NK-92 (cell line): ENCODE results near the gene TEX53.

Source experiments
- DNase-seq: peaks from one replicate; lab custom pipeline; 2025; ENCODE audit not compliant: unreplicated experiment; lab: John Stamatoyannopoulos, UW

Gene TEX53

DNA sequence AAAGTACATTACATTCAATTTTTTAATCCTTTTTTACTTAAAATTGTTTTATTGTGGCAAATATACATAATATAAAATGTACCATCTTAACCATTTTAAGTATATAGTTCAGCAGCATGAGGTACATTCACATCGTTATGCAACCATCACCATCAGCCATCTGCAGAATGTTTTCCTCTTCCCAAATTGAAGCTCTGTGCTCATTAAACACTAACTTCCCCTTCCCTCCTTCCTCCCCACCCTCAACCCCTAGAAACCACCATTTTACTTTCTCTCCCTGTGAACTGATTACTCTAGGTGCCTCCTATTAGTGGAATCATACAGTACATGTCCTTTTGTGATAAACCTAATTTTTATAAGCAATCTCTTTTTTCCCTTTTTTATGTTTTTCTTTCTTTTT, 15.6 kb downstream of the TEX53 start:
- no peak for DNase-seq

DNA sequence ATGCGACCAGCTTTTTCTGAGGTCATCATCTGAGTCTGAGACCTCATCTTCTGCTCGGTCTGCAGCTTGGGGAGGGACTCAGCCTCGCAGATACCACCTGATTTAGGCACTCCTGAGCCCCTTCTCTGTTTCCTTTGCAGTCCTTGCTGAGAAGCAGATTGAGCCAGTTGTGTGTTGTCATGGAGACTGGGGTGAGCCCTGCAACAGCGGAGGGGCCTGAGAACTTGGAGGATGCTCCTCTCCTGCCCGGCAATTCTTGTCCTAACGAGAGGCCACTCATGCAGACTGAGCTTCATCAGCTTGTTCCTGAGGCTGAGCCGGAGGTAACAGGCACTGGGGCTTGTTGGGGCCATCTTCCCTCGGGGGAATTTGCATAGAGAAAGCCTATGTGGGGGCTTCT, 19.2 kb downstream of the TEX53 start:
- no peak for DNase-seq

DNA sequence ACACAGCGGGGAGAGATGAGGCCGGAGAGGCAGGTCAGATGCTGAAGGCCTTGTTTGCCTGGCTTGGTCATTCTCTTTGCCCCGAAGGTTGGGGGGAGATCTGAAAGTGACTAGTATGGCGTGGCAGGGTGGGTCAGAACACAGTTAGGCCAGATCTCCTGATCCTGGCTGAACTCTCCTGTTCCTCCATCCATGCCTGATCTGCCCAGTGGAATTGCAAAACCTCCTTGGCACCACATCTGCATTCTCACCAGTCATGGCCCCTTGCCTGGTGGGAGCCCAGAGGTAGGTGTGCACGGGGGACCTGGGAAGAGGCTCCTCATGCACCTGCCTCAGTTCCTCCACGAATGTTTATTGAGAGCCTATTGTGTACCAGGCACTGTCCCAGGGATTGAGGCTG, 23.2 kb downstream of the TEX53 start:
- no peak for DNase-seq

DNA sequence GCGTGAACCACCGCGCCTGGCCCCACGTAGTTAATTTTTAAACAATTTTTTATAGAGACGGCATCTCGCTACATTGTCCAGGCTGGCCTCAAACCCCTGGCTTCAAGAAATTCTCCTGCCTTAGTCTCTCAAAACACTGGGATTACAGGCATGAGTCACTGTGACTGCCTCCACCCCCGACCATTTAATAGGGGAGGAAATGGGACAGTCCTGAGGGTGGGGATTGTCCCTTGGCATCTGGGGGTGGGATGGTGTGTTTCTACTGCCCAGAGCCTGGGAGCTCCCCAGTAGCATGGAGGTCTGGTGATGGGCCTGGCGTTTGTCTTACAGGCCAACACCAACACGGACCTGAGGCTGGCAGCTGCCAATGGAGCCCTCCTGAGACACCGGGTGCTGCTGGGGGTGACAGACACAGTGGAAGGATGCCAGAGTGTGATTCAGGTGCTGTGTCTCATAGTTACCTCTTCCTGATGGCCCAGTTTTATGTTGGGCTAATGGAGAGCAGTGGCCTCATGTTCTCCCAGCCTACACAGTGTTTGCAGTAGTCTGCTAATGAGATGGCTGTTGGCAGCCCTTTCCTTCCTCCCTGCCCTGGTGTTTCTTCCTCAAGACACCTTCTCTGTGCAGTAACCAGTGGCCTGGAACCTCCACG, 24.0 kb downstream of the TEX53 start:
- no peak for DNase-seq

DNA sequence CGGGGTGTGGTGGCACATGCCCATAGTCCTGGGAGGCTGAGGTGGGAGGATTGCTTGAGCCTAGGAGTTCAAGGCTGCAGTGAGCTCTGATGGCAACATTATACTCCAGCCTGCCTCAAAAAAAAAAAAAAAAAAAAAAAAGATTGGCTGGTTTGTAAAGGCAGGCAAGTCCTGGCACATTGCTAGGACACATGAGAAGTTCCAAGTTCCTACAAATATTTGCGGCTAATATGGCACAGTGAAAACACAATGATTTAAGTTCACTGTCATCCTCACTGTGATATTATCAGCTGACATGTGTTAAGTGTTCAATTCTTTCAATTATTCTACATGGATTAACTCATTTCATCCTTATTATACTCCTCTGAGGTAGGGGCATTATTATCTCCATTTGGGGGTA, 26.4 kb downstream of the TEX53 start:
- no peak for DNase-seq

DNA sequence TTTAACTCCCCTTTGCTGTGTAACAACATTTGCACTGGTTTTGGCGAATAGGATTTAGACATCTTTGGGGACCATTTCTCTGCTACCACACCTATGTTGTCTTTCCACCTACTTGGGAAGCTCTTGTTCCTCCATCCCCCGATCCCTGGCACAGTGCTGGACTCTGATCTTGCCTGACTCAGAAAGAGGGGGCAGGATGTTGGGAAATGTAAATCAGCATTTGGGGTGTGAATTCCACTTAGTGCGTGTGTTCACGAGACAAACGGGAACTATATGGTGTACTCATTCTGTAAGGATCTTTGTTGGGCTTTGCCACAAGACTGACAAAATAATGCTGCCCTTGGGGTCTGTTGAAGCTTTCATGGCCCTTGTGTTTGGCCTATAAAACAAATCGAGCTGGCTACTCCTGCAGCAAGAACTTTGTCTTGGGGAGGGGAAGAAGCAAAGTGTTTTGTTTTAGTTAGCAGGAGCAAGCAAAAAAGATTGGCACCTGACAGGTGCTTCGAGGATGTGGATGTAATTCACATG, 28.0 kb downstream of the TEX53 start:
- no peak for DNase-seq

DNA sequence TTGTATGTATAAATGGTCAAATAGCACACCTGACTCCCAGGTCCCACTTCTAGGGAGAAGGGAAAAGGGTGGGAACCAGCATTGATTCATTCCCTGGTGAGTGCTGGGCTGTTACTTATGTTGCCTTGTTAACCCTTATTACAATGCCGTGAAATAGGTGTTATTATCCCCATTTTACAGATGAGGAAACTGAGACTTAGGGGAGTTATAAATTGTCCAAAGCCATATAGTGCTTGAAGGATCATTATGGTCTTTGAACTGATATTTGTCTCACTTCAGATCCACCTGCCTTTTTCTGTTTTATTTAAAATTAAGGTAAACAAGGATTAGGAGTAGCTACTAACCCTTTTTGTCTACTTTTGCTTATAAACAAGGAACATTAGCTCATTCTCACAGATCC, 30.1 kb downstream of the TEX53 start:
- no peak for DNase-seq

DNA sequence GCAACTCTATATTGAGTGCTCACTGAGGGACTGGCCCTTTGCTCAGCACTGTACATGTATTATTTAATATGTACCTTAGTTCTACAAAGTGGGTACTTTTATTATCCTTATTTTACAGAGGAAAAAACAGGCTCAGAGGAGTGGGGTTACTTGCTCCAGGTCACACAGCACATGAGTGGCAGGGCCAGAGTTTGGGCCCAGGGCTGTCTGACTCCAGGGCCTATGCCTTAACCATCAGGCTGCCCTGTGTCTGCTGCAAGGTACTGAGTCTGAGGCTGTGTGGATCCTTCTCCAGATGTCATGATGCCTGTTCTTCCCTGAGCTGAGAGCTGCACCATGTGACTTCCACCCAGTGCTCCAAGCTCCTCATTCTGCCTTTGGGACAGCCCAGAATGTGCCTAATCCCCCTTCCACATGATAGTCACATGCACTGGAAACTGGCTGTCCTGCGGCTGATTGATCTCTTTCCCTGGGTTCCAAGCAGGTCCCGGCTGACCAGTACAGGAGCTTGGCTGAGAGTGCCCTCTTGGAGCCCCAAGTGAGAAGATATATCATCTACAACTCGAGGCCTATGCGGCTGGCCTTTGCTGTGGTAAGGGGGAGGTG, 31.1 kb downstream of the TEX53 start:
- DNase-seq: no peak

DNA sequence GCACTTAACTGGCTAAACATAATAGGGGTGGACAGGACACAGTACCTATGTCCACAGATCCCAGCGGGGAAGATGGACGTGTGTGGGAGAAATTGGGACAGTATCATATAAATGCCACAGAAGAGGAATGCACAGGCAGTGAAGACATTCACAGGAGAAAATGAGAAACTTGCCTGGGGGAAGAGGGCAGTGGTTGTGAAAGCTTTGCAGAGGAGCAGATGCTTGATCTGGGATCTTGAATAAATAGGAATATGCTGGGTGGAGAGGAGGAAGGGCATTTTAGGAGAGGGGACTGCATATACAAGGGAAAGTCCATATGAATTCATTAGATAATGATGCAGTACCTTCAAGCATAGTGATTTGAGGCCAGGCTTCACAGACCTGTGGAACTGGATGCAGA, 32.9 kb downstream of the TEX53 start:
- DNase-seq: no peak

DNA sequence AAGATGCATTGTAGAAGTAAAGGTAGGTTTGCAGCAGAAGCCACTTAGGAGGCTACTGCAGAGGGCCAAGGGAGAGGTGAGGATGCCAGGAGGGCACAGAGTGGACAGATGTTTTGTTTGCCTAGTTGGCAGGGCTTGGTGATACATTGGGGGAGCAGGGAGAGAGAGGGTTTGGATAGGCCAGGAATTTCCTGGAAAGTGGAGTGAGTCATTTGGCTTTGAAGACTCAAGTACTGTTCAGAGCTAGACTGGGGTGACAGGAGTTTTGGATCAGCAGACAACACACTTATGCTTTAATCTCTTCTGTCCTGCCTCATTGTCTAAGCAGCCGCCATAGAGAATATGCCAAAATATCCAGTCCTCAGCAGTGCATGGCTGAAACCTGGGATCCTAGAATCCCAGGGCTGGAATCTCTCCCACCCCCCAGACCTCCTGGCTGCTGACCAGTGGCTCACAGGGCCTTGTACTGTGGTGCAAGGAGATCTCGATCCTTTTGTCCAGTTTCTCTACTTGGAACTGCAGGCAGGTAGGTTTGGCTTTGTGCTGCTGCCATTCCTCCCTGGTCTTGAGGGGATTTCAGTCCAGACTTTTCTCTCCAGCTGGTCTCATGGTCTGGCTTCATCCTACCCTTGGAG, 35.5 kb downstream of the TEX53 start:
- no peak for DNase-seq

DNA sequence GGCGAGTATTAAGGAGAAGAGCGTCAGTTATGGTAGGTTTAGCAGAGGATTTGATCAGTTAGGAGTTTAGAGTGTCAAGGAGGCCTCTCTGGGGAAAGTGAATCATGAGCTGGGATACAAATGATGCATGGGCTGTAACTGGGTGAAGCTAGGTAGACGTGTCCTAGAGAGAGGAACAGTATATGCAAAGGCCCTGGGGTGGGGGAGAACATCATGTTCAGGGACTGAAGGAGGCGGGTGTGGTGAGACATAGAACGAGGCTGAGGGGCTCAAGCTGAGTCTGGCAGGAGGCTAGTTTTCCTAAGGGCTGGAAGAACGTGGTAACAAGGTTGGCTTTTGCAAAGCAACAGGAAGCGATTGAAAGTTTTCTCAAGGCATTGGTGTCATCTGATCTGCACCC, 36.0 kb downstream of the TEX53 start:
- no peak for DNase-seq

DNA sequence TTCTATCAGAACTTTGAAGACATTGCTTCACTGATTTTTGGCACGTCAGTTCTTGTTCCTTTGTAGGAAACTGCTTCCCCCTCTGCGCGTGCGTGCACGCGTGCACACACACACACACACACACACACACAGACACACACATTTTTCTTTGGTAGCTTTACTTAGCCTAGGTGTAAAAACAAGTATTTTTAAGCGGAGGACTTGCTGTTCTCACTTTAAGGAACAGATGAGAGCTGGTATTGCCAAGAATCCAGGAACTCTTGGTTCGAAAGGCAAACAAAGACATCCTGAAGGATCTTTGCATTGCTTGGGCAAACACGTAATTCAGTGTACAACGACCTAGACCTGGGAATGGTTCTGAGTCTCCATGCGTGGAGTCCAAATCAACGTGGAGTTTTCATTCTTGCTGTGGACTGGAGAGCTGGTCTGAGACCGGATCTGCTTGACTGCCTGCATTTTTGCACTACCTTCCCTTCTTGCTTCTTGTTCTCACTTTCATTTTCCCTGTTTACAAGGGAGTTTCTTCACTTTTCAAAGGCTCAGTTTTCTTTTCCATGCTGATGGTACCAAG, 38.3 kb downstream of the TEX53 start:
- no peak for DNase-seq

DNA sequence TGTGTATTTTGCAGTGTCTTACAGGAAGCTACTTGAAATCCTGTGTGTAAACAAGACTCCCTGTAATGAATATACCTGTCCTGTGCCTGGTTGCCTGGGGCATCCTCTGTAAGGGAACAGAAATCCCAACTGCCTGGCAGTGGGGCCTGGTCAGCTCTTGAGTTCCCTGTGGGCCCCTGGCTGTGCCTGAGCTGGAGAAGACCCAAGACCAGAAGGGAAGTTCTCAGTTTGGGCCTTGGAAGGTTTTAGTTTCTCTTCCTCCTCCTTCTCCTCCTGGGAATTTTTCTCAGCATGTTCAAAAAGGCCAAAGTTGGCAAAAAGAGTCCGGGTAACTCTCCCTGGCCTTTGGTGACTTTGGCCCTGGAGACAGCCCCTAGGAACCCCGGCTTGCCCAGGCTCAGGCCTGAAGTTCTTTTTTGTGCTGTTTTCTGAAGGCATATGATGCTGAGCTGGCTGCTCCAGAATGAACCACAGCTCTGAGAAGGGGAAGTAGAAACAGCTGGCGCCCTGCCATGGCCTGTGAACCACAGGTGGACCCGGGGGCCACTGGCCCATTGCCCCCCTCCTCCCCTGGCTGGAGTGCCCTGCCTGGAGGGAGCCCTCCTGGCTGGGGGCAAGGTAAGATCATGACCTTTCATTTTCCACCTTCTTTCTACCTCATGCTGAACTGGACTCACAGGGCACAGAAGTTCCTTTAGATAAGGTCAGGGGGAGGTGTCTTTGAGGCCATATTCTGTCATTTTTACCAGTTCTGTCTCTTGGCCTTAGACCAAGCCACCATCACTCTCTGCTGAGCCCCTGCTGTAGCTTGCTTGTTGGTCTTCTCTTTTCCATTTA, 40.7 kb downstream of the TEX53 start:
- DNase-seq: no peak

DNA sequence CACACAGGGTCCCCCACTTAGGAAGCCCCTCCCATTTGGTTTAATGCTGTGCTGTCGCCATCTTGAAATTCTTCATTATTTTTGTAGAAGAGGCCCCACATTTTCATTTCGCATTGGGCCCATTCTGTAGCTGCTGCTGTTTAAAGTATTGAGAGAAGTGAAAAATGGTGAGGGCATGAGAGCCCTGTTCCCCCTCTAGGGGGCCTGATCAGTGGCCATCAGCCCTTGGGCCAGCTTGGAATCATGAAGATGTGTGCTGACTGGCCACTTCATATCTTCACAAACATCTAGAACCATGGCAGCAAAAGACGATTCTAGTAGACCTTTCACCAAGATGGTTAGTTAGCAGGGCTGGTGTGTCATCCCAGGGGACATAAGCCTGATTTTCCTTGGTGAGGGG, 43.2 kb downstream of the TEX53 start:
- DNase-seq: no peak

DNA sequence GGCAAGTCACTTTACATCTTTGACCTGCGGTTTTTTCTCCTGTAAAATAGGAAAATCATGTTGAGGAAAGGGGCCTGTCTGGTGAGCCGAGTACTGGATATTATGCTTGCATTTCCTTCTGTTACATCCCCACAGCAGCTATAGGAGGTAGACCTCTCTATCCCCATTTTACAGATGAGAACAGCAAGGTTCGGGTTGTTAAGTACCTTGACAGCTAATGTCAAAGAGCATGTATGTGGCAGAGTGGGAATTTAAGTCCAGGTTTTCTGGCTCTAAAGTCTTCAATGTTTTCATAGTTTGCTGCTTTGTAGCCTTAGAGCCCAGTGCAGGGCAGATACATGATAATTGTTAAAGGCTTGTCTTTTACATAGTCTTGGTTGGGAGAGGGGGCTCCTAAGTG, 43.7 kb downstream of the TEX53 start:
- no peak for DNase-seq

DNA sequence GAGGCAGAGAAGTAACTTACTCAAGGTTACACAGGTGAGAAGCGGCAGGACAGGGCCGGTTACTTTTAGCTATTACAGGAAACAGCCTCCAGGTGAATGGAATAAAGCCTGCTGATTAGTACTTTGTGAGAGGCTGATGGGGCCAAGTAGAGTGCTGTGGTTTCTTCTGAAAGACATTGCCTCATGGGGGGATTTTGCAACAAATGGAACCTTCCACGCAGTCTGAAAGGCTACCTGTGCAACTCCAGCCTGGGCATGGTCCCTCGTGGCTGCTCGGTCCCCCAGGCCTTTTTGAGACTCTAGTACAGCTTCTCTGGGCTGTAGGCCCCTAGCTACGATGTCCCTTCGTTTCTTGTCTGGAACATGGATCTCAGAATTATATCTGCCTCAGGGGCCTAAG, 44.5 kb downstream of the TEX53 start:
- DNase-seq: no peak

DNA sequence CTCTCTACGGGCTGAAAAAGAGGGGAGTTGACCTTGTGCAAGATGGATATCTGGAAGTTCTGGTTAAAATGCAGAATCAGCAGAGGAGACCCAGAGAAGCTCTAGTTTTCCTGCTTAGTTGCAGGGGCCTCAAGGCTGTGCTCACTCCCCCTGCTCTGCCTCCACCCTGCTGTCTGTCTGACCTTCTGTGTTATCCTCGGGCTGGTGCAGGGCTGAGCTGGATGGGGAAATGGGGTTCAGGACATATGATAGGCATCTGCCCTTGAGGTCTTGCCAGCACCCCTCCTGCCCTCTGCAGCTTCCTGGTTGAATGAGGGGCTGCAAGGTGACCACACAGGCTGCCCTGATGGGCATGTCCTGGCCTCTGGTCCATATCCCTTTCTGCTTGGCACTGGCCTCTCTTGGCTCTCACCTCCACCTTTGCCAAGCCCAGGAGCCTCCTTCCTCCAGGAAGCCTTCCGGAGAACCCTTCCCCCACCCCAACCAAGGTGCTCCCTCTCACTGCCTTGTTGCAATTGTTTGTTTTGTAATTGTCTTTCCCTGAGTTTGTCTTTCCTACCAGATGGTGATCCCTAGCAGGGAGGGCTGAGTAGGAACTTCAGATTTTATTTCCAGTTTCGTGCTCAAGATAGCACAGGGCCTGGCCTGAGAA, 45.2 kb downstream of the TEX53 start:
- no peak for DNase-seq

DNA sequence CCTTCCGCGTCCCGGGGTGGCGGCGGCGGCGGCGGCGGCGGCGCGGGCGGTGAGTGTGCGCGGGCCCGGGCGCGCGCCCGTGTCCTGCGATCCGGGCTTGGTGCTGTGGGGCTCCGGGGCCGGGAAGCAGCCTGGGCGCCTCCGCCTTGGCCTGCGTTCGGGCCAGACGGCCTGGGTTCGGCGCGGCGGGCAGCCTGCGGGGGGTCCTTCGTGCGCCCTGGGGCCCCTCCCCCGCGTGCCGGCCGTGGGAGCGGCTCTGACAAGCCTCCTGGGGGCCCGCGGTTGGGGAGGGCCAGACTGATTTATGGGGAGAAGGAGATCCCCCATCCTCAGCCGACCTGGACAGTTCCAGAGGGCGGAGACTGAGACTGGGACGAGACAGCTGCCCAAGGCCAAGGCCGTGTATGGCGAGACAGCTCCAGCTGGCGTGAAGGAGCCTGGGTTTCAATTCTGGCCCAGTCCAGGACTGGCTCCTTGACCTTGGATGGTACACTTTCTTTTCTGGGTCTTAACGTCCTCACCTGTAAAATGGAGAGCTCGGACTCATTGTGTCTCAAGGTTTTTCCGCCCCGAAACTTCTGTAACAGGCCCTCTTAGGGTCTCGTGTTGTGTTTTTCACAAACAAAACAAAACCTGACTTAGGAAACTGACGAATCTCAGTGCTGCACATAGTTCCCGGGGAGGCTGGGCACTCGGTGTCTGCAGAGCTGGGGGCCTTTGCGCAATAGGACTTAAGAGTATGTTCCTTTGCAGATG, 45.9 kb downstream of the TEX53 start:
- DNase-seq: no peak

DNA sequence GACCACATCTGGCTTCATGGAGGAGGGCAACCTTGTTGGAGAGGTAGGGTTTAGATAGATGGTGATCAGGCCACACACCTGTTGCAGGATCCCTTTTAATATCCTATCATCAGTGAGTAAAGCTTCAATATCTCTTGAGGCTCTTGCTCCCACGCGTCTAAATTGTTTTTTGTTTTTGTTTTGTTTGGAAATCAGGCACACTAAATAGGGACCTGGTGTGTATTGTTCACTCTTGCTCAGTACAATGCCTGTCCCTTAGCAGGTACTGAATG, 49.1 kb downstream of the TEX53 start:
- DNase-seq: no peak
